Gastrocnemius medialis (tissue), 4 donors: ENCODE measurements around the gene DLEC1.

Experiments
- POLR2A ChIP-seq, 2 donors: fragments of 450-650 bp; IDR thresholded peaks; one replicate each; pipeline ENCODE4 v1.6.1; 2017; ENCODE audit warnings: antibody characterized with exemption in 2 of 2, mild to moderate bottlenecking in 2 of 2, moderate library complexity in 2 of 2
- TF ChIP-seq, protein P1 (sequence below), 5 experiments: fragments of 450-650 bp in 3 of 5; fragments of 200-600 bp in 2 of 5; sonication (generic) in 2 of 5; IDR thresholded peaks in 4 of 5; conservative IDR thresholded peaks in 1 of 5; 1 replicate in 4 of 5; 2 replicates in 1 of 5; pipeline ENCODE4 v1.5.1; 2016 to 2019; ENCODE audit warnings: antibody characterized with exemption in 5 of 5, mild to moderate bottlenecking in 3 of 5, moderate library complexity in 3 of 5

DNA sequence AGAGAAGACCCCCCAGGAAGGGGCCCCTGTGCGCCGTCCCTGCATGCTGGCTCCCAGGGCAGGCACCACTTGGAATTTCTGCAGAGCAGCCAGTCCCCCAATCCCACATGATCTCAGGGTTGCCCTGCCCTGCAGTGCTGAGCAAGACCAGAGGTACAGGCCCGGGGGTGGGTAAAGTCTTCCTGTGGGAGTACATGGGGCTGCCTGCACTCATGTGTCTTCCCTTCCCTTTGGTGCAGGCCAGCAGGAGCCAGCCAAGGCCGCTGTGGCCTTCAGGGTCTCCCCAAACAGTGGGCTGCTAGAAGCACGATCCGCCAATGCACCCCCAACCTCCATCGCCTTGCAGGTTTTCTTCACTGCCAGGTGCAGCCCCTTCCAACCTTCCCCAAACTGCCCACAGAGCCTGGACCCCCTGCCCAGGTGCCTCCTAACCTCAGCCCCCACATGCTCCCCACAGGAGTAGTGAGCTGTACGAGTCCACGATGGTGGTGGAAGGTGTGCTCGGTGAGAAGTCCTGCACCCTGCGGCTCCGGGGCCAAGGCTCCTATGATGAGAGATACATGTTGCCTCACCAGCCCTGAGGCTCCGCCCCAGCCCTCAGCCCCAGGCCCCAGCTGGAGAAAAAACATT, 82.9 kb downstream of the DLEC1 start:
- TF ChIP-seq, protein P1, sequence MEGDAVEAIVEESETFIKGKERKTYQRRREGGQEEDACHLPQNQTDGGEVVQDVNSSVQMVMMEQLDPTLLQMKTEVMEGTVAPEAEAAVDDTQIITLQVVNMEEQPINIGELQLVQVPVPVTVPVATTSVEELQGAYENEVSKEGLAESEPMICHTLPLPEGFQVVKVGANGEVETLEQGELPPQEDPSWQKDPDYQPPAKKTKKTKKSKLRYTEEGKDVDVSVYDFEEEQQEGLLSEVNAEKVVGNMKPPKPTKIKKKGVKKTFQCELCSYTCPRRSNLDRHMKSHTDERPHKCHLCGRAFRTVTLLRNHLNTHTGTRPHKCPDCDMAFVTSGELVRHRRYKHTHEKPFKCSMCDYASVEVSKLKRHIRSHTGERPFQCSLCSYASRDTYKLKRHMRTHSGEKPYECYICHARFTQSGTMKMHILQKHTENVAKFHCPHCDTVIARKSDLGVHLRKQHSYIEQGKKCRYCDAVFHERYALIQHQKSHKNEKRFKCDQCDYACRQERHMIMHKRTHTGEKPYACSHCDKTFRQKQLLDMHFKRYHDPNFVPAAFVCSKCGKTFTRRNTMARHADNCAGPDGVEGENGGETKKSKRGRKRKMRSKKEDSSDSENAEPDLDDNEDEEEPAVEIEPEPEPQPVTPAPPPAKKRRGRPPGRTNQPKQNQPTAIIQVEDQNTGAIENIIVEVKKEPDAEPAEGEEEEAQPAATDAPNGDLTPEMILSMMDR (IDR thresholded peaks at IDR 0.05 in 4 of 5, conservative IDR thresholded peaks at IDR 0.05 in 1 of 5): no peak
- no peak for TF ChIP-seq POLR2A (IDR thresholded peaks at IDR 0.05)
